Urinary bladder (tissue), 4 donors: ENCODE results near the gene WDR31. TPM values are rescaled to one million over a fixed set of nuclear protein-coding genes. Genes with fewer than 3 reads are reported as not detected.
"Not testable (repeated sequence)": the region's sequence is repeated elsewhere in the genome, so short reads cannot be mapped to it uniquely, and the experiment has no call there.

Experiments used
- DNase-seq: peaks from one replicate; pipeline ENCODE4 v3.0.0-alpha.2; 2015; ENCODE audit errors: extremely low spot score
- H3K27ac ChIP-seq: one replicate; pipeline ENCODE4 v1.5.1; 2013; ENCODE audit warnings: low read depth, mild to moderate bottlenecking, moderate library complexity
- H3K36me3 ChIP-seq: one replicate; pipeline ENCODE4 v1.6.1; 2013; ENCODE audit warnings: mild to moderate bottlenecking, moderate library complexity; ENCODE audit not compliant: insufficient read depth
- H3K4me1 ChIP-seq: one replicate; pipeline ENCODE4 v1.6.1; 2013; ENCODE audit warnings: mild to moderate bottlenecking, moderate library complexity; ENCODE audit not compliant: insufficient read depth
- H3K4me3 ChIP-seq: one replicate; pipeline ENCODE4 v1.5.1; 2013; ENCODE audit warnings: low read depth, low read length
- whole genome bisulfite sequencing: extraction: QIAGEN DNeasy Blood & Tissue Kit; methylation state at CpG from one replicate; pipeline ENCODE4 v1.1.7; 2013; 5-methylcytosine and 5-hydroxymethylcytosine counted together
- polyA plus RNA-seq: library from polyadenylated mRNA; stranded (reverse); fragments of 200-250 nt; gene quantifications from one replicate; pipeline ENCODE4 v1.2.3, GENCODE V29; 2013
- total RNA-seq: library from RNA; depleted of rRNA; stranded (reverse); fragments of >200 nt; gene quantifications from one replicate; pipeline ENCODE4 v1.2.3, GENCODE V29; 2014
- donor health status: healthy with polysubstance abuse.
- donor health status: healthy.

The WDR31 gene
- total and polyA plus RNA-seq, 2 donors = 1.7 to 2.6 TPM

DNA sequence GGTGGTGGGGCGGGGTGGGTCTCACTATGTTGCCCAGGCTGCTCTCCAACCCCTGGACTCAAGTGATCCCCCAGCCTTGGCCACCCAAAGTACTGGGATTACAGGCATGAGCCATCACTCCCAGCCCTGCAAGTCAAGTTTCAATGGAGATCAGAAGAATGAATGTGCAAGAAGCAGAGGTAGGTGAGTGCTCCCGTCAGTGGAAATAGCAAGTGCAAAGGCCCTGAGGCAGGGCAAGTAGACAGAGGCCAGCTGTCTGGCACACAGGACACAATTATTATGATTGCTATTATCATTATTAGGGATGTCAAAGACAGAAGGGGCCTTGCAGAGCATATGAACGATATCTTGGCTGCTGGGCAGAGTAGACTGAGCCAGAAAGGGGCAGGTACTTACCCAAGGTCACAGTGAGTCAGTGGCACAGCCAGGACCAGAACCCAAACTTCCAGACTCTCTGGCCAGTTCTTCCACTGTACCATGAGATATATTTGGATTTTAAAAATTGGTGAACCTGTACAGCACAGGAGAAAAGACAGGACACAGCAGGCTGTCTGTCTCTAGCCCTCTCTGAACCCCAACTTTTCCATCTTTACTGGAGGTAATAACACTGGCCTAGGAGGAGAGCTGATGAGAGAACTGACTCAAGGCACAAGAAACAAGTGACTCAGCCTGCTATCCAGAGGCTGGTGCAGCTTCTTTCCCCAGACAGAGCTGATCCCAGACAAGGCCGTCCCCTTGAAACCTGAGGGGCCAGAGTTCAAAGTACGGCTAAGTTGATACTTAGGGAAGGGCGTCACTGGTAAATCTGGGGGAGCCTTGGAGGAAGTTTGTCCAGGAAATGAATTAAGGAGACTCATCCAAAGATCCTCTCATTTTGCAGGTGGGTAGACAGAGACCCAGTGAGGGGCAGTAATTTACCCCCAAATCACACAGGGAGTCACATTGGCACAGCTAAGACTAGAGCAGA is 35.3 kb upstream of the WDR31 start:
- H3K36me3 ChIP-seq = peaks cover 4% of the 10 kb centered on the region
- no peak for DNase-seq
- no peak overlapping the region for H3K27ac ChIP-seq
- no peaks in the 10 kb centered on the region for H3K4me1 ChIP-seq
- 86% methylated on average over 6 of the region's 6 CpGs for WGBS
- H3K4me3 ChIP-seq = no peak overlapping the region

GRCh38 chr9:113373676-113374392 is 33.8 kb upstream of the WDR31 start:
- H3K4me3 ChIP-seq = no peak overlapping the region
- no peaks in the 10 kb centered on the region for H3K4me1 ChIP-seq
- H3K27ac ChIP-seq = no peak overlapping the region
- DNase-seq = no peak
- peaks cover 4% of the 10 kb centered on the region for H3K36me3 ChIP-seq
- 90% methylated on average over 24 of the region's 24 CpGs for WGBS

DNA sequence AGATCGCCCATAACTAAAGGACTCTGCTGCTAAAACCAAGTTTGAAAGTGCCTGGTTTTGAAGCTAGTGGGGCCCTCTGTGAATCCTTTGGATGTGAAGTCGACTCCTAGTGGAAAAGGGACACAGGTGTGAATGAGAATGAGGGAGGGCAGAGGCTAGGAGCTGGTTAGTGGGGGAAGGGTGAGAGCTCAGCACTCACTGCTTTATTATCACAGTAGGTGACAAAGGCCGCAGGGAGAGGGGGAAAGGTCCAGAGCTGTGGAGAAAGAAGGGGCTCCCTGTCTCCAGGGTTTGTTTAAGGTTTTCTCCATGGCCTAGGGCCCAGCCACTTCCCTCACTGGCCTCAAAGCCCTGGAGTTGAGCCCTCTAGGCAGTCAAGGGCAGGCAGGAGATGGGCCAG is 33.2 kb upstream of the WDR31 start:
- DNase-seq = no peak
- WGBS = 67% methylated on average over 3 of the region's 3 CpGs
- H3K4me3 ChIP-seq = no peak overlapping the region
- no peak overlapping the region for H3K27ac ChIP-seq
- no peaks in the 10 kb centered on the region for H3K4me1 ChIP-seq
- H3K36me3 ChIP-seq = peaks cover 4% of the 10 kb centered on the region

GRCh38 chr9:113372059-113372458 is 32.0 kb upstream of the WDR31 start:
- Histone ChIP-seq H3K36me3 (peaks cover 4% of the 10 kb centered on the region), H3K27ac (no peak overlapping the region), H3K4me1 (no peaks in the 10 kb centered on the region), H3K4me3 (no peak overlapping the region)
- DNase-seq = no peak
- WGBS = 90% methylated on average over 5 of the region's 5 CpGs

DNA sequence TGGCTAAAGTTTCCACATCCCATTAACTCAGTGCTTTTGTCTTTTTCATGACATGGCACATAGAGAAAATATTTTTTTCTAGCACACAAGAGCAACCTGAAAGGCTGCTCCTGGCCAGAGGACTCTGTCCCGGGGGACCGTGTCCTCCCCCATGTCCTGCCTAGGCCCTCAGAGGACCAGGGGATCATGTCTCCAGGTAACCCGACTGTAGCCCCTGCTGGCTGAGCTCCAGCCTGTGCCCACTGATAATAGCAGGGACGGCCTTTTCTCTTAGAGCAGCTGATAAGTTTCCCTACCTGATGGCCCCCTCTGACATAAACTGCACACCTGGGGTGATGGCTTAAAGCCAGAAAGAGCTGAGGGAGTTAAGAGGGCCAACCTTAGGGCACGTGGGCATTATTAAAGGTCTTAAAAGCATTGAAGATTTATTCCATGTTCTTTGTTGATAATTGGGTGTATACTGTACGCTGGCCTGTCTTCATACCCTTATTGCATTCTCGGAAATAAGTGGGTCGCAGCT is 30.8 kb upstream of the WDR31 start:
- Histone ChIP-seq H3K4me3 (no peak overlapping the region), H3K36me3 (peaks cover 4% of the 10 kb centered on the region), H3K4me1 (no peaks in the 10 kb centered on the region), H3K27ac (no peak overlapping the region)
- no peak for DNase-seq
- WGBS = 73% methylated on average over 8 of the region's 8 CpGs

GRCh38 chr9:113369855-113370140 is 29.7 kb upstream of the WDR31 start:
- WGBS = 87% methylated on average over 11 of the region's 11 CpGs
- DNase-seq = no peak
- no peak overlapping the region for H3K4me3 ChIP-seq
- H3K4me1 ChIP-seq = no peaks in the 10 kb centered on the region
- no peak overlapping the region for H3K27ac ChIP-seq
- H3K36me3 ChIP-seq = peaks cover 4% of the 10 kb centered on the region

- Histone ChIP-seq H3K4me3 (no peak overlapping the region), H3K36me3 (peaks cover 4% of the 10 kb centered on the region), H3K27ac (no peak overlapping the region), H3K4me1 (no peaks in the 10 kb centered on the region)
- no peak for DNase-seq
- 77% methylated on average over 13 of the region's 13 CpGs for WGBS
Measured at GRCh38 chr9:113368982-113369854, 29.1 kb upstream of the WDR31 start.

DNA sequence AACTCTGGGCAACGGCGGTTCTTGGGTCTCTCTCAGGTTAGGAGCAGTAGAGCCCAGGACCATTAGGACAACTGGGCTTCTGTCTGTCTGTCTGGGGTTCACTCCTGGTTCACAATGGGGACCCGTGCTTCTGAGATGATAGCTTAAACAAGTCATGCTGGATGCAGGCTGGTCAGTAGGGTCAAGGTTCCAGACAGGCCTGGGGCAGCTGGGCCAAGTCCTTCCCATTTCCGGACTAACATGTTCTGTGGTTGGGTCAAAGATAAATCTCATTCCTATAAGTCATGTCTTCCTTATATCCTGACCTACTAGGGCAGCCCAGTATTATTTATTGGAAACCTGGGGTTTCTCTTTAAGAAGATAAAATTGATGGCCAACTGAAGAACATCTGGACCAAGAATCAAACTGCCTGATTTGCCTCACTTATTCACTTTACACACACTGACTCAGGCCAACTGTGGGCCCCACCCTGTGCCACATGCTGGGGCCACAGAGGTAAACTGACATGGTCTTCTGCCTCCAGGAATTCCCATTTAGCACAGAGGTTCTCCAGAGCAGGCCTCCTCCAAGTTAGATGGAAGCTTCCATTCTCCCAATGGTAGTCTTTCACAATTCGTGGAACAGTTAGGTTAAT is 28.4 kb upstream of the WDR31 start:
- Histone ChIP-seq H3K36me3 (peaks cover 1% of the 10 kb centered on the region), H3K4me3 (no peak overlapping the region), H3K4me1 (no peaks in the 10 kb centered on the region), H3K27ac (no peak overlapping the region)
- WGBS = 87% methylated on average over 5 of the region's 5 CpGs
- no peak for DNase-seq

DNA sequence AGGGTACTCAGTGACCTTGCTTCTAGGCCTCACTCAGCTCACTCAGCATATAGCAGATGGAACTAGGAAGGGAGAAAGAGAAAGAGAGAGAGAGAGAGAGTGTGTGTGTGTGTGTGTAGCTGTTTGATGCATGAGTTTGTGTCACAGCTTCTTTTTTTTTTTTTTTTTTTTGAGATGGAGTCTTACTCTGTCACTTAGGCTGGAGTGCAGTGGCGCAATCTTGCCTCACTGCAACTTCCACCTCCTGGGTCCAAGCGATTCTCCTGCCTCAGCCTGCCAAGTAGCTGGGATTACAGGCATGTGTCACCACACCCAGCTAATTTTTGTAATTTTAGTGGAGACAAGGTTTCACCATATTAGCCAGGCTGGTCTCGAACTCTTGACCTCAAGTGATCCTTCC is 25.6 kb upstream of the WDR31 start:
- WGBS = 88% methylated on average over 3 of the region's 3 CpGs
- not testable (repeated sequence) for H3K36me3 ChIP-seq, DNase-seq, H3K4me3 ChIP-seq, H3K4me1 ChIP-seq, H3K27ac ChIP-seq

DNA sequence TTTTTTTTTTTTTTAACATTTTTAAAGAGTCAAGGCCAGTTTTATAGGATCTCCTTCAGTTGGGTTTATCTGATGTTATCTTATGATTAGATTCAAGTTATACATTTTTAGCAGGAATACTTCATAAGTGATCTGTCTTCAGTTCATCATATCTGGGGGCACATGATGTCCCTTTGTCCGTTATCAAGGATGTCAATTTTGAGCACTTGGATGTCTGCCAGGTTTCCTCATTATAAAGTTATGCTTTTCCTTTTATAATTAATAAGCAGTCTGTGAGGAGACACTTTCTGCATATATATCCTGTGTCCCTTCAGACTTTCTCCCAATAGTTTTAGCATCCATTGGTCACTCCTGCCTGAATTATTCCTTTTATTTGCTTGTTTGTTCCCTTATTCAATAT is 24.9 kb upstream of the WDR31 start:
- 71% methylated on average over 1 of the region's 1 CpG for WGBS
- Histone ChIP-seq H3K4me3 (no peak overlapping the region), H3K27ac (no peak overlapping the region), H3K36me3 (no peaks in the 10 kb centered on the region), H3K4me1 (no peaks in the 10 kb centered on the region)
- no peak for DNase-seq

DNA sequence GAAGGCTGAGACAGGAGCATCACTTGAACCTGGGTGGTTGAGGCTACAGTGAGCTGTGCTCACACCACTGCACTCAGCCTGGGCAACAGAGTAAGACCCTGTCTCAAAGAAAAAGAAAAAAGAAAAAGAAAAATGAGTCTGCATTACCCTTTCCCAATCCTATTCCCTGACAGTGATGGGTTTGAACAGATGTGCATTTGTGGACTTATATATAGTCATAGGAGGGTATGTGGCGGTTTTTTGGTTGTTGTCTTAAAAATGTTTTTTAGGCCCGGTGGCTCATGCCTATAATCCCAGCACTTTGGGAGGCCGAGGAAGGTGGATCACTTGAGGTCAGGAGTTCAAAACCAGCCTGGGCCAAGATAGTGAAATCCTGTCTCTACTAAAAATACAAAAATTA is 23.3 kb upstream of the WDR31 start:
- no peak for DNase-seq
- no peaks in the 10 kb centered on the region for H3K36me3 ChIP-seq
- no peak overlapping the region for H3K4me3 ChIP-seq
- H3K27ac ChIP-seq = no peak overlapping the region
- WGBS = 74% methylated on average over 3 of the region's 3 CpGs
- H3K4me1 ChIP-seq = no peaks in the 10 kb centered on the region

DNA sequence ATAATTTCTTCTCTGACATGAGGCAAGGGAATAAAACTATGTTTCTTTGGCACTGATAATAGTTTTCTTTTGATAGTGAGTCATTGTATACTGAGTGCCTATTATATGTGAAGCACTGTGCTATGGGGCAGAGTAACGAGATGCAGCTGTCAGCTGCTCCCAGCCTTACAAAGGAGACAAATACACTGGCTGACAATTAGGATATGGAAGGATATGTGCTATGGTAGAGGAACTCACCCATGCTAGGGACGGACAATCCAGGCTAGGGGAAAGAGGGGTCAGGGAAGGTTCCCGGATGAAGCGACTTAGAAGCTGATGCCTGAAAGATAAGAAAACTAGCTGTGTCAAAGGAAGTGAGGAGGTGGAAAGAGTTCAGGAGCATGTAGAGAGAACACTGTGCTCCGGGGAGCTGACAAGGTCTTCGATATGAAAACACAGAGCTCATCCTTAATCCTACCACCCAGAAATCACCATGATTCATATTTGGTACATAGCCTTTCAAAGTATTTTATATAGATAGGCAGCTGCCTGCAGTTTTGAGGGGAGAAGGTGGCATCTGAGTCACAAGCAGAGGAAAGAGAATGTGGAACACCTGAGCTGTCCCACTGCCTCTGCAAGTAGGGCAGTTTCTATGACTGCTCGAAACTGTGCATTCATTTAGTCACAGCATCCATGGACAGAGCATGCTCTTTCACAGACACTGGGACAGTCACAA is 21.4 kb upstream of the WDR31 start:
- WGBS = 34% methylated on average over 7 of the region's 7 CpGs
- Histone ChIP-seq H3K4me3 (no peak overlapping the region), H3K36me3 (no peaks in the 10 kb centered on the region), H3K4me1 (no peaks in the 10 kb centered on the region), H3K27ac (no peak overlapping the region)
- no peak for DNase-seq
